ENCODE results near the gene ENO1.
A peak's percentile ranks its signal among the peaks of the same experiment; 100 is the strongest.
"Not testable (repeated sequence)": the region's sequence is repeated elsewhere in the genome, so short reads cannot be mapped to it uniquely, and the experiment has no call there.

The ENO1 gene

DNA sequence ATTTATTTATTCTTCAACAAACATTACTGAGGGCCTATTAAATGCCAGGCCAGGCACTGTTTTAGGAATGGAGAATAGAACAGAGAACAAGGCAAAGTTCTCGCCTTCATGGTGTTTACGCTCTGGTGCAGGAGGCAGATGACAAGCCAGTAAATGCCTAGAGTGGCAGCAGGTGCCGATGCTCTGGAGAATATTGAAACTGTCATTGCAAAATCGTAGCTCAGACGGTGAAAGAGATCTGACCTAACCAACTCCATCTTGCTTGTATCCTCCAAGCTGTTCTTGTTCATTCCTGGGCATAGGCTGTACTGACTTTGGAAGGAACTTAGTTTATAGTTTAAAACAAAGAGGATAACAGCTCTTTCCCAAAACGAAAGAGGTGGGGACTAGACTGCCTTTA lies 13.5 kb upstream of the ENO1 start:
- DNase-seq = no peak

DNA sequence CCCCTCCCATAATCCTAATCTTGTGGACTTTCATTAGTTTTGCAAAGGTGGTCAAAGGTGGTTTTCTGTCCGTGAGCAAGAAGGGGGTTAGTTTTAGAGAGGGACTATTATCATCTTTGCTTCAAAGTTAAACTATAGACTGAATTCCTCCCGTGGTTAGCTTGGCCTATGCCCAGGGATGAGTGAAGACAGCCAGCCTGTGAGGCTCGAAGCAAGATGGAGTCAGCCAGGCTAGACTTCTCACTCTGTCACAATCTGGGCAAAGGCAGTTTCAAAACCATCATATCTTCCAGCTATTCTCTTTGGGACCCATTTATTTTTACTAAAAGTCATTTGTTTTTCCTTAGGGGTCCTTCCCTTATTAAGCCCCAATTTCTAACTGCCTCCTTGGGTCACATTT lies 12.9 kb upstream of the ENO1 start:
- DNase-seq = peak; percentile 59

- peak; percentile 61 for DNase-seq
Observed at GRCh38 chr1:8889925-8890785, 11.7 kb upstream of the ENO1 start.

DNA sequence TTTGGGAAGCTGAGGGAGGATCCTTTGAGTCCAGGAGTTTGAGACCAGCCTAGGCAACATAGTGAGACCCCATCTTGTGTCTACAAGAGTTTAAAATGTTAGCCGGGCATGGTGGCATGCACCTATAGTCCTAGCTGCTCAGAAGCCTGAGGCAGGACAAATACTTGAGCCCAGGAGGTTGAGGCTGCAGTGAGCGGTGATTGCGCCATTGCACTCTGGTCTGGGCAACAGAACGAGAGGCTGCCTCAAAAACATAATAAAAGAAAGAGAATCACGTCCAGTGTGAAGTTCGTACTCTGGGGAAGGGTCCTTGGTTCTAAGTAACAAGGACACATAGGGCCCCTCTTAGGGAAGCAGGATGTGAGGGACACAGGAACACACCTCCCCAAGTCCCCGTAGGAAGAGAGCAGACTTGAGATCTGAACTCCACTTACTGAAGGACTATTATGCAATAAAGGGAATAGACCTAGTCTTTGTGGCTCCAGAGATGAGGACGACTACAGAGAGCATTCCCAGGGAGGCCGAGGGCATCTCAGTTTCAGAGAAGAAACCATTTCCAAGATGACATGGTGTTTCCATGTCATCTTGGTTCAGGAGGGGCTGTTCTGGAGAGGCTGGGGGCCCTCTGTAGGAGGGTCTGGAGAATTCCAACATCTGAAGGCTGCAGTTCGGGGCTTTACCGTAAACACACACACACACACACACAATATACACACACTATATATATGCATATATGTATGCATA lies 10.8 kb upstream of the ENO1 start:
- no peak for DNase-seq

GRCh38 chr1:8886589-8886988 lies 8.1 kb upstream of the ENO1 start:
- DNase-seq = no peak

DNA sequence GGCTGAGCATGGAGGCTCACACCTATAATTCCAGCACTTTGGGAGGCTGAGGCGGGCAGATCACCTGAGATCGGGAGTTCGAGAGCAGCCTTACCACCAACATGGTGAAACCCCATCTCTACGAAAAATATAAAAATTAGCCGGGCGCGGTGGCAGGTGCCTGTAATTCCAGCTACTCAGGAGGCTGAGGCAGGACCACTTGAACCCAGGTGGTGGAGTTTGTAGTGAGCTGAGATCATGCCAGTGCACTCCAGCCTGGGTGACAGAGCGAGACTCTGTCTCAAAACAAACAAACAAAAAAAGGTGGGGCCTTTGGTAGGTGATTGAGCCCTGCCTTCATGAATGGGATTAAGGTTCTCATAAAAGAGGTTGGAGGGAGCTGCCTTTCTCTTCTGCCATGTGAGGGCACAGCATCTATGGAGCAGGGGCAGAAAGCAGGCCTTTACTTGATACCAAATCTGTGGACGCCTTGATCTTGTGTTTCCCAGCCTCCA lies 7.6 kb upstream of the ENO1 start:
- not testable (repeated sequence) for DNase-seq

DNA sequence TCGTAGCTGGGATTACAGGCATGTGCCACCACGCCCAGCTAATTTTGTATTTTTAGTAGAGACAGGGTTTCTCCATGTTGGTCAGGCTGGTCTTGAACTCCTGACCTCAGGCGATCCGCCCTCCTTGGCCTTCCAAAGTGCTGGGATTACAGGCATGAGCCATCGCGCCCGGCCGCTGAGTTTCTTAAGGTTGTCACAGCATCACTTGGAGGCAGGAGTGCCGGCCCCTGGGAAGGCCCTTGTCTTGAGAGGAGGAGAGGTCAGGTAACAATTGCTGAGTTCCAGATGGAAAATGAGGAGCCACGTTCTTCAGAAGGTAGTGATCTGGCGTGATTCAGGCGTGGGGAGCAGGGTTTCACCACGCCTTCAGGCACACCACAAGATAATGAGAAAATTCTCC lies 5.6 kb upstream of the ENO1 start:
- not testable (repeated sequence) for DNase-seq

DNA sequence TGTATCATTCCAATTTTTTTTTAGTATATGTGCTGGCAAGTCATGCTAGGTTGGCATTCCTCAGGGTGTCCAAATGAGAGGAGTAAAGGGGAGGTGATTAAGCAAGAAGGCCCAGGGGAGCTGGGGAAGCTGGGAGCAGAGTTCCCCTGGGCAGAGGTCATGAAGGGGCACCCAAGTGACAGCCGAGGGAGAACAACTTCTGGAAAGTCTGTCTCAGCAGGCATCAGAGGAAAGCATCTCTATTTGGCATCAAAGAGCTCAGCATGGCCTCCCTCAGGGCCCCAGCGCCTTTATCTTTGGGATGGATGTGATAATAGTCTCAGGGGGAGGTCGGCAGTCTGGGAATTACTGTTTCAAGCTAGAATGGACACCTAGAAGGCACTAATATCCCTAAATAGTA lies 5.0 kb upstream of the ENO1 start:
- DNase-seq = no peak

DNA sequence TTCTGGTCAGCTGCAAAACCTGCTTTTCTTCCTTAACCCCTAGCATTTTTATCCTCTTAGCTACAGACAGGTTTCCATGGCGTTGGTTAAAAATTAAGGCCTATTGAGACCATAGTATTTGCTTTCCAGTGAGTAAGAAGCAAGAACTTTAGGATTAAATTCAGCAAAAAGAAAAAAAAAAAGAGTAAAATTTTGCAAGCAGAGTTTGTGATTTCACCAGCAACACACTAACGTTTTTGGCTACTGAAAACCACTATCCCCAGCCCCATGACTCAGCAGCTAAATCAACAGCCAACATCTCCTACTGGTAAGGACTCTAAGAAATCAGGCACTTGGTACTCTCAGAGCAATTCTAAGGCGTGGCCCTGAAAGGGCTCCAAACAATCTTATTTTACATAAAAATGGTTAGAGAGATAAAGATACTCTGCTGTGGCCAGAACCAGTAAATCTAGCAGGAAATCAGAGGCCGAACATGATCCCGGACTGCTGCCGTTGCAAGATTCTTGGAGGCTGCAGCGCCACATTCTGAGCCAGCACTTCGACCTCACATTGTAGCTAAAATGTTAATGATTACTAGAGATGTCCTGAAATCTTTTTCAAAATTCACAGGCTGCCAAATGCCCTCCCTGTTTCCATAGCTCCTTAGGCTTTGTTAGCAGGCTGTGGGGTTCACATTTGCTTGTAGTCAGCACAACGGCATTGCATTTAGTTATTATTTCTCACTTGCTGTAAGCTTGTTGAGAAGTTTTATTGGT lies 1.6 kb upstream of the ENO1 start:
- peak; percentile 98 for DNase-seq

DNA sequence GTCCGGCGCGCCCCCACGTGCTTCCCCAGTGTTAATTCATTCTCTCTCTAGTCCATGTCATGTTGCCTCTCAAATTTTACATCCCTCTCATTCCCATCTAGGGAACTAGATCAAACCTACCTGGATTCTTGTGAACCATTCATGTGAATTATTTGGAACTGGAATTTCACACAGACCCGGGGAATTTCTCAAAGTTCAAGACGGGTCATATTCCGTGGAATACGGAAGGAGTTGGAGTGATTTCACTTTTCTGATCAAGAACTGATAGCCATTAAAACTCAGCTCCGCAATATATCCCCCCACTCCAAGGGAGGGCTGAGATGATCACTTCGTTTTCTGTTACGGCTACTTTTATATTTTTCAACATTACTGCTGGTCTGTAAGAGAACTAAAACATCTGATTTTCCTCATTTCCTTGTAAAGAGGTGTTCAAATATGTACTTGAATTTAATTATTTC lies 1.0 kb upstream of the ENO1 start:
- no peak for DNase-seq

- peak; percentile 97 for DNase-seq
Observed at GRCh38 chr1:8878698-8879463, 395 bp upstream of the ENO1 start.

DNA sequence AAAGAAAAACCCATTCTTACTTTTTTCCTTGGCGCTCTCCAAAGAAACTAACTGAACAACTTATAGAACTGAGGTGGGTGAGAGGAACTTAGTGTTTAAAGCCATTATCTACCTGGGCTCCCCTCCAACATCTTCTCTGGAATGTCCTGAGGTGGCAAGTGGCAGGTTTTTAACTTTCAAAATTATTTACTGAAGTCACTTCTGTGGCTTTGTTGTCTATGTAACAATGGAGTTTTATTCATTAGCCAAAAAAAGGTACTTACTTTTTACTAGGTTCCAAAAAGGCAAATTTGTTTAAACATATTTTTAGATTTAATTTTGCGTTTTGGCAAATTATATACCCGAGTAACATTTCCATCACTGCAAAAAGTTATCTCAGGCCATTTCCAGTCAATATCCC lies 2.4 kb downstream of the ENO1 start:
- DNase-seq = no peak

DNA sequence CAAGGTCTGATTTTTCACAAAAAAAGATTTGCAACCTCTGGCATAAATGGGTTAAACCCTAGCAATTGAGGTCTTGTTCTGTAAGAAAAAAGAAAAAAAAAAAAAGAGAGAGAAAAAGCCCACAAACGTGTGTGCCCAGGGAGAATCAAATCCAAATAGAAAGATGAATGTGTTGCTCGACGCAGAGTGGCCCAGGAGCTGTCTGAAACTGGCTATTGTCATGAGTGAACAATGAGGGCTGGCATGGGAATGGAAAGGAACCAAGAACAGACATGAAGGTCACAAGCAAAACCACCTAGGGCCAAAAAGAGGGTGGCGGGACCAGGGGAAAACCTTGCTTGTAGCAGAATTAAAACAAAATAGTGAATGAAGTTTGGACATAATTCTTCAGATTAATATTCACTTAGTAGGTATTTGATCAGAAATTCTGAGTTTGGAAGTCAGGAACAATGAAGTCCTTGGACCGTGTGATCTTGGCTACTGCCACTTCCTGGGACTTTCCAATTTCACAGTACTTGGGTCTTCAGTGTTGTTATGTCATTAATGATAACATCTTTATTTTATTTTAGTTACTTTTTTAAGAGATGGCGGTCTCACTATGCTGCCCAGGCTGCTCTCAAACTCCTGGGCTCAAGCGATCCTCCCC lies 3.1 kb downstream of the ENO1 start:
- no peak for DNase-seq

DNA sequence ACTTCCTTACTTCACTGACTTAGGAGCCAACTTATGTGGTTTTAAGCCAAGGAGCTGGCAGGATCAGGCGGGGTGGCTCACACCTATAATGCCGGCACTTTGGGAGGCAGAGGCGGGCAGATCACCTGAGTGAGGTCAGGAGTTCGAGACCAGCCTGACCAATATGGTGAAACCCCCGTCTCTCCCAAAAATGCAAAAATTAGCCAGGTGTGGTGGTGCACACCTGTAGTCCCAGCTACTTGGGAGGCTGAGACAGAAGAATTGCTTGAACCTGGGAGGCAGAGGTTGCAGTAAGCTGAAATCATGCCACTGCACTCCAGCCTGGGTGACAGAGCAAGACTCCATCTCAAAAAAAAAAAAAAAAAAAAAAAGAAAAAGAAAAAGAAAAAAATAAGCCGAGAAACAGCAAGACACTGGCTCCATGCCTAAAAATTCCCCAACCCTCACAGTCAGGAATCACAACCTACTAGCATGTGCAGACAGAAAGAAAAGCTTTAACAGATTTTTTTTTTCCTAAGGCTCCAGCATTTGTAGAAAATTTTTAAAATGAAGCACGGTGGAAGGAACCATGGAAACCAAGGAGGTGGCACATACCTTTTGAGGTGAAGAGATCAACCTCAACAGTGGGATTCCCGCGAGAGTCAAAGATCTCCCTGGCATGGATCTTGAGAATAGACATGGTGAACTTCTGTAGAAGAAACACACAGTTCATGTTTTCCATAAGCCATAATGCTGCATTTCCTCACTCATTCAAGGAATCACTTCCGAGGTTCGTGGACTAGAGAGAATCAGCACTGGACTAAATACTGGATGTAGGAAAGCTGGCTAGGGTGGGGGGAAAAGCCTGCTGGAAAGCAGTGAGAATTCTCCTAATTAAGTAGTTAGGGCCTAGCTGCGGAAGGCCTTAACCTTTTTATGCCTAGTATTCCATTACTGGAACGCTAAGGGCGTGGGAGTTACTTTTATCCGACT lies 4.0 kb downstream of the ENO1 start:
- DNase-seq = peak; percentile 58

- peak; percentile 98 for DNase-seq
Observed at GRCh38 chr1:8873506-8874229, 4.8 kb downstream of the ENO1 start.

DNA sequence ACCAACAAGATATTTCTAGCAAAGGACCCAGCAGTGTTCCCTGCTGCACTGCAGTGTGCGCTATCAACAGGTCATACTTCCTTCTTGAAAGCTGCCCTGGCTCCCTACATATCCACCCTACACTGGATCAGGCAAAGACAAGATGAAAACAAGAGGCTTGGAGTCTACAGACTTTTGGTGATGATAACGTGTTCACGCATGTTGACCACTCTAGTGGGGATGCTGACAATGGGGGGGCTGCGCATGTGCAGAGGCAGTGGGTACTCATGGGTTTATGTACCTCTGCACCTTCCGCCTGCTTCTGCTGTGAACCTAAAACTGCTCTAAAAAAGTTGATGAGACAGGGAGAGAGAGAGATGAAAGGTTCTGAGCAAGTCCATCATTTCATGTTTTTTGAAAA lies 5.5 kb downstream of the ENO1 start:
- DNase-seq = no peak

GRCh38 chr1:8871965-8872399 lies 6.5 kb downstream of the ENO1 start:
- no peak for DNase-seq

GRCh38 chr1:8871539-8871935 lies 6.9 kb downstream of the ENO1 start:
- no peak for DNase-seq

GRCh38 chr1:8870616-8871538 lies 7.6 kb downstream of the ENO1 start:
- no peak for DNase-seq
